Lower lobe of right lung (tissue), 2 donors: Measurements from ENCODE around the gene CALR3. TPM values are rescaled to one million over a fixed set of nuclear protein-coding genes. Genes with fewer than 3 reads are reported as not detected.

Experiments used
- ATAC-seq, 2 donors: fragments of 200-7000 bp; cut with Tn5 transposase; one replicate each; pipeline ENCODE4 v1.9.1; 2020 to 2022; ENCODE audit warnings: mild to moderate bottlenecking in 2 of 2, moderate library complexity in 2 of 2
- DNase-seq: peaks from one replicate; pipeline ENCODE4 v3.0.0-alpha.2; 2020
- H3K27ac ChIP-seq: fragments of 200-600 bp; one replicate; pipeline ENCODE4 v1.8.0; 2022
- H3K27me3 ChIP-seq: fragments of 200-600 bp; one replicate; pipeline ENCODE4 v1.8.0; 2022; ENCODE audit warnings: low read depth
- H3K36me3 ChIP-seq: fragments of 200-600 bp; one replicate; pipeline ENCODE4 v1.8.0; 2022; ENCODE audit warnings: mild to moderate bottlenecking
- H3K4me1 ChIP-seq: fragments of 200-600 bp; one replicate; pipeline ENCODE4 v1.8.0; 2022
- H3K4me3 ChIP-seq: fragments of 200-600 bp; one replicate; pipeline ENCODE4 v1.8.0; 2022; ENCODE audit warnings: mild to moderate bottlenecking
- H3K9me3 ChIP-seq: fragments of 200-600 bp; one replicate; pipeline ENCODE4 v1.8.0; 2022
- intact Hi-C: fragments of 100-400 bp; cut with DNase I; formaldehyde crosslinking; loops from one replicate; pipeline ENCODE4 v1.11.0; 2022
- total RNA-seq: library from RNA; stranded (reverse); fragmentation: NEBNext Ultra II Directional; extraction: Animal tissue kit (Norgen Biotek cat#: 25700); gene quantifications from one replicate; pipeline ENCODE4 v1.2.1, GENCODE V29; 2021
- TF ChIP-seq, protein P1 (sequence below): fragments of 200-600 bp; IDR thresholded peaks from one replicate; pipeline ENCODE4 v1.8.0; 2022; ENCODE audit warnings: antibody characterized with exemption, mild to moderate bottlenecking
- donor health status: DM: no; HTN: yes; CAD: no; lungs with severe emphysema.

The CALR3 gene
- total RNA-seq, 1 donor from 2014 or later, result not detected

DNA sequence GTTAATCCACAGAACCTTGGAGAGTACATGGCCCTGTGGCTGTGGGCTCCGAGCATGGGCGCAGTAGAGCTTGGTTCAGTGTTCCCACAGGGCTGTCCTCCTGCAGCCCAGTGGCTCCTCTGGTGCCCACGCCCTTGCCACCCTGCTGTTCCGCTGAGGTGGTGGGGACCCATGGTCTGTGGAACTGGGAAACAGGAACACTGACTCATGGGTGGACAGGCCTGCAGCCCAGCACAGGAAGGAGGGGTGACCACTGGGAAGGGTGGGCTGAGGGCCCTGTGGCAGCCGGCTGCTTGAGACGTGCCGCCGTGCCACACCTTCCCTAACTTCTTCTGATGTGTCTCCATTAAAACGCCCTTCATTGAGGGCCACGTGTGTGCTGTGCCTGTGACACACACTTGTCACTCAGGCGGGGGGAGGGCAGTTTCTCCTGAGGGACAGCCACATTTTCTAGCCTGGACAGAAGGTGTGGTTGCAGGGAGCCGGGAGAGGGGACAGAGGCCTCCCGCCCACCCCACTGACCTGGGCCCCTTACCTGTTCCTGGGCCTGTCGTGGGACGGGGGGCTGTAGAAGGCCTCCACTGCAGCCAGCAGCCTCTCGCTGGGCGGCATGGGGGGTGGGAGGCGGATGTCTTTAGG, 25.1 kb upstream of the CALR3 start:
- Histone ChIP-seq H3K9me3 (no peaks in the 10 kb centered on the region), H3K27ac (no peak overlapping the region), H3K27me3 (no peaks in the 10 kb centered on the region), H3K4me1 (no peaks in the 10 kb centered on the region), H3K36me3 (peaks cover 98% of the 10 kb centered on the region), H3K4me3 (no peak overlapping the region)
- intact Hi-C loops, result no loop called here
- TF ChIP-seq, protein P1, sequence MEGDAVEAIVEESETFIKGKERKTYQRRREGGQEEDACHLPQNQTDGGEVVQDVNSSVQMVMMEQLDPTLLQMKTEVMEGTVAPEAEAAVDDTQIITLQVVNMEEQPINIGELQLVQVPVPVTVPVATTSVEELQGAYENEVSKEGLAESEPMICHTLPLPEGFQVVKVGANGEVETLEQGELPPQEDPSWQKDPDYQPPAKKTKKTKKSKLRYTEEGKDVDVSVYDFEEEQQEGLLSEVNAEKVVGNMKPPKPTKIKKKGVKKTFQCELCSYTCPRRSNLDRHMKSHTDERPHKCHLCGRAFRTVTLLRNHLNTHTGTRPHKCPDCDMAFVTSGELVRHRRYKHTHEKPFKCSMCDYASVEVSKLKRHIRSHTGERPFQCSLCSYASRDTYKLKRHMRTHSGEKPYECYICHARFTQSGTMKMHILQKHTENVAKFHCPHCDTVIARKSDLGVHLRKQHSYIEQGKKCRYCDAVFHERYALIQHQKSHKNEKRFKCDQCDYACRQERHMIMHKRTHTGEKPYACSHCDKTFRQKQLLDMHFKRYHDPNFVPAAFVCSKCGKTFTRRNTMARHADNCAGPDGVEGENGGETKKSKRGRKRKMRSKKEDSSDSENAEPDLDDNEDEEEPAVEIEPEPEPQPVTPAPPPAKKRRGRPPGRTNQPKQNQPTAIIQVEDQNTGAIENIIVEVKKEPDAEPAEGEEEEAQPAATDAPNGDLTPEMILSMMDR, result no peak
- DNase-seq (no peak), ATAC-seq (no peak)

DNA sequence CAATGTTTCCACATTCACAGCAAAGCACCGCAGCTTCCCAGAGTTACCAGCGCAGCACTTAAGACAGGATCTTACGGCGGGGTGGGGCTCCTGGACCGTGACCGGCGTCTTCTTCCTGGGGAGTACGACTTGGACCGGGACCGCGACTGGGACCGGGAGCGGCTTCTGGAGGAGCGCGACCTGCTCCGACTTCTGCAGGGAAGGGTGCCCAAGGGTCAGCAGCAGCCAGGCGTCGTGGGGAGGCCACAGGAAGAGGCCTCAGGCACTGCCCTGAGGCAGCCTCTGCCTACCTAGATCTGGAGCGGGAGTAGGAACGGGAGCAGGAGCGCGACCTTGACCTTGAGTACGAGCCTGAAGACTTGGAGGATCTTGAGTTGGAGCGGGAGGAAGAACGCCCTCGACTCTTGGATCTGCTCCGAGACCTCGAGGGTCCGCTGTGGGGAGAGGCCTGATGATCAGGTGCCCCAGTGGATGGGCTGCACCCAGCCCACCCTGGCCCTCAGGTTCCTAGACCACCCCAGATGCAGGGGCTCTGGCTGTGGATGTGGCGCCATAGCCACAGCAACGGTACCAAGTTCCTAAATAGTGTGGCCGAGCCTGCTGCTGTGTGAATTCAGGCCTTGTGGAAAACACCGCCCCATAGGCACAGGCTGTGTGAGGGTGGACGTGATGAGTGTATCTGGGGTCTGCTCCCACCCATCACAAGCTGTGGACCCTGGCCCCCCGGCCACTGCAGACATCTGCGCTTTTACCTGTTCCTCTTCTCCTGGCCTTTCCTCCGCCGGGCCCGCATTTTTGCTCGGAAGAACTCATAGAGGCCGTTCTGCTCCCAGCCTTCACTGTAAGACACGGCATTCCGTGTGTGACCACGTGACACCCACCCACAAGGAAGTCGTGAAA, 24.4 kb upstream of the CALR3 start:
- Histone ChIP-seq H3K9me3 (no peaks in the 10 kb centered on the region), H3K27ac (no peak overlapping the region), H3K36me3 (peaks cover 91% of the 10 kb centered on the region), H3K4me3 (no peak overlapping the region), H3K4me1 (no peaks in the 10 kb centered on the region), H3K27me3 (no peaks in the 10 kb centered on the region)
- no peak for DNase-seq
- ATAC-seq, result no peak
- TF ChIP-seq, protein P1, result no peak
- intact Hi-C loops, result no loop called here

DNA sequence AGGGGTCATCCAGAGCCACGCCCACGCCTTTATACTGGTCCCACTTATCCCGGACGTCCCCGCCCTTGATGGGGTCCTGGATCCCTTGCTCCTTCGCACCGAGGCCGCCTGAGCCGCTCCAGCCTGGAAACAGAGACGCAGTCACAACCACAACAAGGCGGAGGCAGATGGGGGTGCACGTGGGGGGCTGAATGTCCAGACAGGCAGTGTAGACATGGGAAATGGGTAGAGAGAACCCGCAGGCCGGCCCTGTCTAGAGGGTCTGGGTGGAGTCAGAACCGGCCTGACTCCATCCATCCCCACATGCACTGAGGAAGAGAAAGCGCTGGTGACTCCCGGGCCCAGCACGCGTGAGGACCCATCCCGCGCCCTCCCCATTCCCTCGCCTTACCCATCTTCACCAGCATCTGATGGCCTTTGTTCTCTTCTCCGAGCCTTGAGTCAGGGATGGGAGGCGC, 23.3 kb upstream of the CALR3 start:
- H3K36me3 ChIP-seq, result peaks cover 82% of the 10 kb centered on the region
- DNase-seq, result no peak
- H3K27me3 ChIP-seq, result no peaks in the 10 kb centered on the region
- H3K4me1 ChIP-seq, result no peaks in the 10 kb centered on the region
- ATAC-seq, result no peak
- H3K4me3 ChIP-seq, result no peak overlapping the region
- no peaks in the 10 kb centered on the region for H3K9me3 ChIP-seq
- no peak overlapping the region for H3K27ac ChIP-seq
- TF ChIP-seq, protein P1, result no peak
- intact Hi-C loops, result no loop called here

DNA sequence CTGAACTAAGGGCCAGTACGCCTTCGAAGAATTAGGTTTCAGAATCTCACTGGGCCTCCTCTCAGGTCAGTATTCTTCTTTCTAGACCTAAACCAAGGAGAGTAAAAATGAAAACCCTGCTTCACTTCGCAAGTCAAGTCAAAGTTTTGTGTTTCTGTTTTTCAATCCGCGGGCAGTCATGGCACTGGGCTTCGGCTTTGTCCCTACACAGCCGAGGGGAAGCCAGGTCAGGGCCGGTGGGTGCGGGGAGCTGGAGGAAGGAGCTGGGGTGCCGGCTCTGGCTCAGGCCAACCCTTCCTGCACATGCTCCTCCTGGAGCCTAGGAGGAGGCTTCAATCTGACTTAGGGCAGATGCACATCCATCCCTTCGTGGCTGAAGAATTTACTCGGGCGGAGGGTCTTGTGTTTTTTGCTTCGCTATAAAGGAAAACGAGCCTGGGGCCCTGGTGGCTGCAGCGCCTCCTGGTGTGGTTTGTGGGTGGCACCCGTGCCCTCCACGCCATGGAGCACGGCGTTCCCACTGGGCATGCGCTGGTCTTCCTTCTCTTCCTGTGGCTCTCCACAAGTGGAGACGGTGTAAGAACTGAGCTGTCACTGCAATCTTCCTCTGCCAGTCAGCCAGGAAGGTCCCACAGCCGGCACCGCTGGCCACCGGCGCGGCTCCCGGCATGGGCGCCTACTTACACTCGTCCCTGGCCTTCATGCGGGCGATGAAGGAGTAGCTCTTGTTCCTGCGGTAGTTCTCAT, 22.7 kb upstream of the CALR3 start:
- Histone ChIP-seq H3K36me3 (peaks cover 80% of the 10 kb centered on the region), H3K9me3 (no peaks in the 10 kb centered on the region), H3K27me3 (no peaks in the 10 kb centered on the region), H3K4me3 (no peak overlapping the region), H3K4me1 (no peaks in the 10 kb centered on the region), H3K27ac (no peak overlapping the region)
- no peak for DNase-seq
- intact Hi-C loops, result no loop called here
- TF ChIP-seq, protein P1, result no peak
- ATAC-seq, result no peak

DNA sequence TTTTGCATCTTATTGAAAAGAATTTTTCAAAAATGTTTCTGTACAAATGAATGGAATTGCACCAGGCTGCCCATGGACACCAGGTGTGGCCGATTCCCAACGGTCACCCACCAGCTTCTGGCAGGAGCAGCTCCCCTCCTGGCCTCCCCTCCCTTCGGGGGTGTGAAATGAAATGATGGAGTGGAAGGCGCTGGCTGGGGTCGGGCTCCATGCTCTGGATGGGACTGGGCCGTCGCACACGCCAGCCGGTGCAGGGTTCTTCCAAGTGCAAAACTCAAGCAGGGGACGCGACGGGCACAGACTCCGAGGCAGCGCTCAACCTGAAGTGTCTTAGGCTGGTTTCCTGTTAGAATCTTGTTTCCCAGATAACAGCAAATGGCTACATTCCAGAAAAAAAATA, 22.1 kb upstream of the CALR3 start:
- intact Hi-C loops, result no loop called here
- Histone ChIP-seq H3K27ac (no peak overlapping the region), H3K4me1 (no peaks in the 10 kb centered on the region), H3K36me3 (peaks cover 79% of the 10 kb centered on the region), H3K27me3 (no peaks in the 10 kb centered on the region), H3K9me3 (no peaks in the 10 kb centered on the region), H3K4me3 (no peak overlapping the region)
- DNase-seq (no peak), ATAC-seq (no peak)
- TF ChIP-seq, protein P1, result no peak
